LNCaP clone FGC (cell line): ENCODE measurements around the gene ZNF207.
A peak's percentile ranks its signal among the peaks of the same experiment; 100 is the strongest.

Source experiments
- DNase-seq: peaks from one replicate; pipeline ENCODE4 v3.0.0-alpha.2; 2011; ENCODE audit warnings: low read depth
- H3K4me3 ChIP-seq: 2 replicates; pipeline ENCODE4 v1.5.1; 2011; ENCODE audit warnings: mild to moderate bottlenecking, low read depth, low read length, control low read depth
- CTCF ChIP-seq: IDR thresholded peaks from 2 replicates; pipeline ENCODE4 v1.5.1; 2012; ENCODE audit warnings: mild to moderate bottlenecking; ENCODE audit not compliant: control insufficient read depth, insufficient read depth; ENCODE audit errors: extremely low read depth

Gene ZNF207

DNA sequence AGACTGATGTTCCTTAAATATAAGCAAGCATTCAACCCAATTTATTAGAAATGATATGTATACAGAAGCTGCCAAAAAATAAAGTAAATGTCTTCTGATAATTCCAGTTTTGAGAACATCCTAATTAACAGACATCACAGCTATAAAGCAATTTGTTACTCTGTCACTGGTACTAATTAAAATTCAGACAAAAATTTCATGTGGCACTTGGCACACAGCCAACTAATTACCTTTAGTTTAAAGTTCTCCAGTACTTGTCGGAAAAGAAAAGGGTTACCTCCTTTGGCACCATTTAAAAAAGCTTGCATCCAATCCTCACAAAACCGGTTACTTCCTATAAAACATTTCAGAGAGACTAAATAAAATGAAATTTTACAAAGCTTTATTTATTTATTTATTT, 16.8 kb upstream of the ZNF207 start:
- no peak for DNase-seq
- no peak overlapping the region for H3K4me3 ChIP-seq
- no peak for TF ChIP-seq CTCF

- no peak overlapping the region for H3K4me3 ChIP-seq
- no peak for DNase-seq
- TF ChIP-seq CTCF: no peak
These were observed 14.9 kb upstream of the ZNF207 start for GRCh38 chr17:32335046-32335445.

- H3K4me3 ChIP-seq: no peak overlapping the region
- no peak for TF ChIP-seq CTCF
- DNase-seq: no peak
These were observed 14.3 kb upstream of the ZNF207 start for GRCh38 chr17:32335687-32336086.

GRCh38 chr17:32341141-32341856, 8.7 kb upstream of the ZNF207 start:
- peak; percentile 35 for TF ChIP-seq CTCF
- DNase-seq: no peak
- H3K4me3 ChIP-seq: peak overlapping the region; percentile 66

DNA sequence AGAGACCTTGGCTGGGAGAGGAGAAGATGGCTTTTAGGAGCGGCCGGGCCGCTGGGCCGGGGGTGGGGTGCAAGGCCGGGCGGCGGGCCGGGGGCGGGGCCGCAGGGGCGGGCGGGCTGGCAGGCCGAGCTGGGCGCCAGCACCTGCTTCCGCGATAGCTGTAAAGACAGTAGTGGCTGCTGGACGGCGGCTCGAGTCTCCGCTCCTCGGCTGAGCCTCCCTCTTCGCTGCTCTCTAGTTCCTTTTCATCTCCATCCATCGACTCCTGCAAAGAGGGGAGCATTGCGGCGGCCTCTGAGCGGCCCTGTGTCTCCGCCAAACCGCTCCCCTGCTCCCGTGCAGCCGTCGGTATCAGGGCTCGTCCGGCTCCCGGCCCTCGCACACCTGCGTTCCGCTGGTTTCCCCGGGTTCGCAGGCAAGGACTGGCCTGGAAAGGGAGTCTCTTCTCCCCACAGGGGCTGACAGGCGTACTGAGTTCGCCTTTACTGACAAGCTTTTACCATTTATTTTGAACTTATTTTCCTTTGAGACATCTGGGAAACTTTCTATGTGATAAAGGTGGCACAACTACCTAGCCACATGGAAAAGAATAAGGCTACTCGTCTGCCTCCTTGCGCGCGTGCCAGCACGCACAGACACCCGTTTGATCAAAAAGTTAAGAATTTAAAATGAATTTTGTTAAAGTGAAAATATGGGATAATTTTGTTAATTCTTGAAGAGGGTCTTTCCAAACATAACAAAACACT, 7.9 kb upstream of the ZNF207 start, which contains the start of gene C17orf75:
Gene C17orf75, minus strand, starts transcription at position 317 of the 746 bp plus-strand sequence. Its CDS starts 34 bp downstream, at position 283.
- DNase-seq: no peak
- peak within 1 kb of the TSS; percentile 66 for H3K4me3 ChIP-seq
- TF ChIP-seq CTCF: no peak

GRCh38 chr17:32342603-32343325, 7.2 kb upstream of the ZNF207 start:
- TF ChIP-seq CTCF: no peak
- no peak for DNase-seq
- peak overlapping the region; percentile 66 for H3K4me3 ChIP-seq
